Chondrocyte (in vitro differentiated cells): ENCODE data around the gene CLK4. TPM values are rescaled to one million over a fixed set of nuclear protein-coding genes. Genes with fewer than 3 reads are reported as not detected.
"Not testable (repeated sequence)": the region's sequence is repeated elsewhere in the genome, so short reads cannot be mapped to it uniquely, and the experiment has no call there.

ENCODE experiments used
- DNase-seq: peaks from one replicate; pipeline ENCODE4 v3.0.0; 2021; ENCODE audit warnings: mixed read lengths, low spot score
- H3K27ac Mint-ChIP-seq: one replicate; pipeline ENCODE4 v1.8.0; 2021; ENCODE audit warnings: mild to moderate bottlenecking, moderate library complexity, mixed read lengths; ENCODE audit not compliant: unreplicated experiment
- H3K27me3 Mint-ChIP-seq: 2 replicates; pipeline ENCODE4 v1.8.0; 2021; ENCODE audit warnings: low read depth, mixed read lengths
- H3K36me3 Mint-ChIP-seq: 2 replicates; pipeline ENCODE4 v1.8.0; 2021; ENCODE audit warnings: low read depth, mixed read lengths
- H3K4me1 Mint-ChIP-seq: 2 replicates; pipeline ENCODE4 v1.8.0; 2021; ENCODE audit warnings: low read depth, mild to moderate bottlenecking, mixed read lengths
- H3K4me3 Mint-ChIP-seq: one replicate; pipeline ENCODE4 v1.8.0; 2021; ENCODE audit warnings: mild to moderate bottlenecking, moderate library complexity, mixed read lengths; ENCODE audit not compliant: unreplicated experiment
- H3K9me3 Mint-ChIP-seq: 2 replicates; pipeline ENCODE4 v1.8.0; 2021; ENCODE audit warnings: low read depth, mixed read lengths
- CTCF ChIP-seq: fragments of 200-600 bp; sonication (generic); IDR thresholded peaks from 2 replicates; pipeline ENCODE4 v1.5.0; 2021; ENCODE audit warnings: antibody characterized with exemption, mild to moderate bottlenecking, moderate library complexity
- total RNA-seq: library from RNA; stranded (reverse); gene quantifications from 3 replicates; pipeline ENCODE4 v1.2.1, GENCODE V29; 2021

The CLK4 gene
- total RNA-seq, 1 donor from 2014 or later, result 21.8 TPM

- TF ChIP-seq CTCF, result no peak
- no peaks in the 10 kb centered on the region for H3K36me3 Mint-ChIP-seq
- H3K4me1 Mint-ChIP-seq, result peaks cover 10% of the 10 kb centered on the region
- no peak for DNase-seq
- H3K4me3 Mint-ChIP-seq, result no peak overlapping the region
- H3K27me3 Mint-ChIP-seq, result peaks cover 27% of the 10 kb centered on the region
- no peak overlapping the region for H3K27ac Mint-ChIP-seq
- H3K9me3 Mint-ChIP-seq, result no peaks in the 10 kb centered on the region
Observed at GRCh38 chr5:178587763-178588611, 38.9 kb downstream of the CLK4 start.

- TF ChIP-seq CTCF, result no peak
- Mint-ChIP-seq H3K4me1 (peaks cover 9% of the 10 kb centered on the region), H3K27me3 (peaks cover 30% of the 10 kb centered on the region), H3K36me3 (no peaks in the 10 kb centered on the region), H3K4me3 (no peak overlapping the region), H3K27ac (no peak overlapping the region), H3K9me3 (no peaks in the 10 kb centered on the region)
- DNase-seq, result no peak
Observed at GRCh38 chr5:178586396-178586795, 40.5 kb downstream of the CLK4 start.

GRCh38 chr5:178585421-178585820 lies 41.4 kb downstream of the CLK4 start:
- not testable (repeated sequence) for H3K9me3 Mint-ChIP-seq, H3K4me1 Mint-ChIP-seq, H3K27ac Mint-ChIP-seq, H3K36me3 Mint-ChIP-seq, DNase-seq, H3K4me3 Mint-ChIP-seq
- peaks cover 30% of the 10 kb centered on the region for H3K27me3 Mint-ChIP-seq

GRCh38 chr5:178583279-178583678 lies 43.6 kb downstream of the CLK4 start:
- Mint-ChIP-seq H3K36me3 (no peaks in the 10 kb centered on the region), H3K4me1 (no peaks in the 10 kb centered on the region), H3K27me3 (peaks cover 20% of the 10 kb centered on the region), H3K27ac (no peak overlapping the region), H3K9me3 (no peaks in the 10 kb centered on the region), H3K4me3 (no peak overlapping the region)
- DNase-seq, result no peak
- TF ChIP-seq CTCF, result no peak

GRCh38 chr5:178582291-178582690 lies 44.6 kb downstream of the CLK4 start:
- H3K27ac Mint-ChIP-seq, result no peak overlapping the region
- no peak for DNase-seq
- no peaks in the 10 kb centered on the region for H3K9me3 Mint-ChIP-seq
- H3K36me3 Mint-ChIP-seq, result no peaks in the 10 kb centered on the region
- H3K4me3 Mint-ChIP-seq, result no peak overlapping the region
- H3K27me3 Mint-ChIP-seq, result peaks cover 15% of the 10 kb centered on the region
- no peaks in the 10 kb centered on the region for H3K4me1 Mint-ChIP-seq
- no peak for TF ChIP-seq CTCF

- H3K4me3 Mint-ChIP-seq, result no peak overlapping the region
- H3K27ac Mint-ChIP-seq, result no peak overlapping the region
- no peaks in the 10 kb centered on the region for H3K36me3 Mint-ChIP-seq
- DNase-seq, result no peak
- H3K27me3 Mint-ChIP-seq, result peaks cover 12% of the 10 kb centered on the region
- TF ChIP-seq CTCF, result no peak
- H3K9me3 Mint-ChIP-seq, result no peaks in the 10 kb centered on the region
- H3K4me1 Mint-ChIP-seq, result no peaks in the 10 kb centered on the region
Observed at GRCh38 chr5:178581621-178582020, 45.2 kb downstream of the CLK4 start.
